ENCODE results near the gene TTC21B.

GRCh38 chr2:166000401-166000800 is 46.8 kb upstream of the TTC21B start:
- no peak for TF ChIP-seq POLR2A (IDR thresholded peaks at IDR 0.05; ENCODE audit: control extremely low read depth in 1 of 2, low read depth in 2 of 2, low read length in 2 of 2)
- no peak for TF ChIP-seq NRF1 (IDR thresholded peaks at IDR 0.05; ENCODE audit: low read depth, low read length)
- TF ChIP-seq CHD2 (IDR thresholded peaks at IDR 0.05; ENCODE audit: low read length): no peak
- no peak for TF ChIP-seq SRF (IDR thresholded peaks at IDR 0.05; ENCODE audit: low read depth, low read length)
- no peak for TF ChIP-seq EP300 (IDR thresholded peaks at IDR 0.05; ENCODE audit: borderline replicate concordance in 1 of 2, low read depth in 2 of 2, low read length in 2 of 2)
- no peak for TF ChIP-seq CTCF (IDR thresholded peaks at IDR 0.05; ENCODE audit: control extremely low read depth in 1 of 3, insufficient read depth in 1 of 3, low read depth in 1 of 3, low read length in 3 of 3)
- TF ChIP-seq, protein P1, sequence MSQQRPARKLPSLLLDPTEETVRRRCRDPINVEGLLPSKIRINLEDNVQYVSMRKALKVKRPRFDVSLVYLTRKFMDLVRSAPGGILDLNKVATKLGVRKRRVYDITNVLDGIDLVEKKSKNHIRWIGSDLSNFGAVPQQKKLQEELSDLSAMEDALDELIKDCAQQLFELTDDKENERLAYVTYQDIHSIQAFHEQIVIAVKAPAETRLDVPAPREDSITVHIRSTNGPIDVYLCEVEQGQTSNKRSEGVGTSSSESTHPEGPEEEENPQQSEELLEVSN (IDR thresholded peaks at IDR 0.05): no peak
- TF ChIP-seq CREB1 (IDR thresholded peaks at IDR 0.05): no peak
- TF ChIP-seq SP1 (IDR thresholded peaks at IDR 0.05; ENCODE audit: low read depth, low read length): no peak
- no peak for TF ChIP-seq POLR2AphosphoS5 (IDR thresholded peaks at IDR 0.05; ENCODE audit: low read depth, low read length)
